ENCODE results near the gene DMRT3. TPM values are rescaled to one million over a fixed set of nuclear protein-coding genes. Genes with fewer than 3 reads are reported as not detected.

DMRT3 gene
- total RNA-seq, 2 experiments from 2014 or later, result not detected

DNA sequence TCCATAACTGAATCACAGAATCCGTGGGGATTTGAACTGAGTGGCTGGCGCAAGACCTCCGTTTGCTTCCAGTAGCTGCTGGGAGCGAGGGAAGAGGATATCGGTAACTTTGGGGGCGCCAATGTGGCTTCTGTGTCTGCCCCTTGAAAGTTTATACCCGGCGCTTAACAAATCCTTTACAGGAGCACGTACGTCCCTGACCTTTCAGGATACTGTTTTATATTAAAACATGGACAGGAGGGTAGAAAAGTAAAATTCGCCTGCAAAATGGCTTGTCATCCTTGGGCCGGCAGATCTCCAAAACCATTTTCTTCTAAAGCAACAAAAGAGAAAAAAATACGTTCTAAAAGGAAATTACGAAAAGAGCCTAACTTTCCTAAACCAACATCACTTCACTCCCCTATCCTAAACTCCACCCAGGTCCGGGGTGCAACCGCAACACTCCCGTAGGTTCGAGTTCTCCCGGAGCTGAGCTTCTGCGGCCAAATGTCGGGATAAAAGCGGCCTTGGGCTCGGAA lies 656 bp upstream of the DMRT3 start:
- ChIA-PET CTCF (interaction anchor here (1.0 kb wide), 1 partner anchor 82 kb away, joined by 3 read pairs; no protein-coding TSS in a partner anchor), POLR2A (no interaction called here)
- H3K27ac Mint-ChIP-seq, result no peak overlapping the region
- TF ChIP-seq, protein P1, sequence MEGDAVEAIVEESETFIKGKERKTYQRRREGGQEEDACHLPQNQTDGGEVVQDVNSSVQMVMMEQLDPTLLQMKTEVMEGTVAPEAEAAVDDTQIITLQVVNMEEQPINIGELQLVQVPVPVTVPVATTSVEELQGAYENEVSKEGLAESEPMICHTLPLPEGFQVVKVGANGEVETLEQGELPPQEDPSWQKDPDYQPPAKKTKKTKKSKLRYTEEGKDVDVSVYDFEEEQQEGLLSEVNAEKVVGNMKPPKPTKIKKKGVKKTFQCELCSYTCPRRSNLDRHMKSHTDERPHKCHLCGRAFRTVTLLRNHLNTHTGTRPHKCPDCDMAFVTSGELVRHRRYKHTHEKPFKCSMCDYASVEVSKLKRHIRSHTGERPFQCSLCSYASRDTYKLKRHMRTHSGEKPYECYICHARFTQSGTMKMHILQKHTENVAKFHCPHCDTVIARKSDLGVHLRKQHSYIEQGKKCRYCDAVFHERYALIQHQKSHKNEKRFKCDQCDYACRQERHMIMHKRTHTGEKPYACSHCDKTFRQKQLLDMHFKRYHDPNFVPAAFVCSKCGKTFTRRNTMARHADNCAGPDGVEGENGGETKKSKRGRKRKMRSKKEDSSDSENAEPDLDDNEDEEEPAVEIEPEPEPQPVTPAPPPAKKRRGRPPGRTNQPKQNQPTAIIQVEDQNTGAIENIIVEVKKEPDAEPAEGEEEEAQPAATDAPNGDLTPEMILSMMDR (IDR thresholded peaks at IDR 0.05), result no peak
- ATAC-seq, result no peak
- peaks cover 5% of the 10 kb centered on the region for H3K4me1 Mint-ChIP-seq (ENCODE audit: low read depth)
- H3K9me3 Mint-ChIP-seq, result no peaks in the 10 kb centered on the region
- intact Hi-C loops (cut with micrococcal nuclease), result loop anchor here (10.0 kb wide), 1 partner anchor 131 kb away; the partner anchor contains the start of gene DMRT1
- no peak overlapping the region for H3K4me3 Mint-ChIP-seq
- H3K36me3 Mint-ChIP-seq (ENCODE audit: low read depth), result no peaks in the 10 kb centered on the region
- DNase-seq, result no peak
- peaks cover 68% of the 10 kb centered on the region for H3K27me3 Mint-ChIP-seq

DNA sequence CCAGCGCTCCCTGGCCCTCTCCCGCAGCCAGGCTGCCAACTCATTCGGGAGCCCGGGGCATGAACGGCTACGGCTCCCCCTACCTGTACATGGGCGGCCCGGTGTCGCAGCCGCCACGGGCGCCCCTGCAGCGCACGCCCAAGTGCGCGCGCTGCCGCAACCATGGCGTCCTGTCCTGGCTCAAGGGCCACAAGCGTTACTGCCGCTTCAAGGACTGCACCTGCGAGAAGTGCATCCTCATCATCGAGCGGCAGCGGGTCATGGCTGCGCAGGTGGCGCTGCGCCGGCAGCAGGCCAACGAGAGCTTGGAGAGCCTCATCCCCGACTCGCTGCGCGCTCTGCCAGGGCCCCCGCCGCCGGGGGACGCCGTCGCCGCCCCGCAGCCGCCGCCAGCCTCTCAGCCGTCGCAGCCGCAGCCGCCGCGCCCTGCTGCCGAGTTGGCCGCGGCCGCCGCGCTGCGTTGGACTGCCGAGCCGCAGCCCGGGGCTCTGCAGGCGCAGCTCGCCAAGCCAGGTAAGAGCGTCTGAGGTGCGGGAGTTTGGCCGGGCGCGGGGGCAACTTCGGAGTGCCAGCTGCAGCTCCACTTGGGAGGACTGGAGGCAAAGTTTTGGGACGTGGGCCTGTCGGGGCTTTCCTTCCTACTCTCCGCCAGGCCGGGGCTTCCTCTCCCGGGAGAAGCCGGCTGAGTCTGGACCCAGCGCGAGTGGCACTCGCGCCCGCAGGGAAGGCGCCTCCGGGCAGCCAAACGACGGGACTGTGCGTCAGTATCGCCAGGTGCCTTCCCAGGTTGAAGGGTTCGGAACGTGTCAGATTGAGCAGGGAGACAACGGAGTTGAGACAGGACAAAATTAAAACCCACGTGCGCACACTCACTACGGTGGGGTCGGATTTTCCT lies 735 bp downstream of the DMRT3 start:
- Mint-ChIP-seq H3K4me3 (no peak overlapping the region), H3K36me3 (ENCODE audit: low read depth) (no peaks in the 10 kb centered on the region), H3K27me3 (peaks cover 76% of the 10 kb centered on the region), H3K4me1 (ENCODE audit: low read depth) (peaks cover 5% of the 10 kb centered on the region), H3K9me3 (no peaks in the 10 kb centered on the region), H3K27ac (no peak overlapping the region)
- ChIA-PET CTCF (interaction anchor here (1.4 kb wide), 1 partner anchor 31 kb away, joined by 4 read pairs; no protein-coding TSS in a partner anchor), POLR2A (no interaction called here)
- TF ChIP-seq, protein P1 (IDR thresholded peaks at IDR 0.05), result no peak
- no peak for DNase-seq
- ATAC-seq, result no peak
- intact Hi-C loops (cut with micrococcal nuclease), result loop anchor here (10.0 kb wide), 1 partner anchor 132 kb away; the partner anchor contains the start of gene DMRT1

DNA sequence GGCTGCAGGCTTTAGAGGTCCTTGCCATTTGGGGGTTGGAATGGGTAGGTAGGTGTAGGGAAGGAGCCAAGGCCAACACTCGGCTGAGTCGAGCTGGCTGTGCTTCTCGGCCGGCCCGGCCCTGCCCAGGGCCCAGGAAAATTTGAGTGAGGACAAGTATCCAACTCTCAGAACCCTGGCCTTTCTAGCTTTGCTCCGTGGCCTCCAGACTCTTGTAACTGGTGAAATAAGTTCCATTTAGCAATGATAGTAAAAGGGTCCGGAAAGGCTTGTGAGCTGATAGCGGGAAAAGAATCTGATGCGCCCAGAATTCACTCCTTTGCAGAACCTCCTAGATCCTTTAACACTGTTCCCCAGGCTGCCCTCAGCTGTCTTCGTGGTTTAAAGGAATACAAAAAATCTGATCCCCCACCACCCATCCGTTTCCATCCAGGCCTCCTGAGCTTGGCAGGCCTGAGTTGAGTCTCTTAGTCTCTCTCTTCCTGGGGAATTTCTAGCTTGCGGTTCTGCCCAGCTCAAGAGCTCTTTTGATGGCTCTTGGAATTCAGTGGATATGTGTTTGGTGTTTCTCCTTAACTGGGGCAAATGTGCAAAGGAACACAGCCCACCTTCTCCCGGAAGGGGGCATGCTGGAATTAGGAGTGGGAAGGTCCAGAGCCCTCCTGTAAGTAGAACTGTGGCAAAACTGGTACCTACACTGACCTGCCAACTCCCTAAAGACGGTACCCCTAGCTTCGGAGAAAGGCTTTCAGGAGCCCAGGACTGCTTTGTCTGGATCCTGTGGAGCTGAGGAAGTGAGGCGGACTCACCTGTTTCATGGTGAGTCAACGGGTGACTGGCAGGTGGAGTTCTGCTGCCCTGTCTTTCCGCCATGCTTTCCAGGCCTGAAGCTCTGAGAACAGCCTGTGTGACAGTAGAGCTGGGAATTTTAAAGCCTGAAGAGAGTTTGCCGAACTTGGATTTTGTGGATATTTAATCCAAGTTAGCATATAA lies 1.7 kb downstream of the DMRT3 start:
- H3K4me3 Mint-ChIP-seq, result no peak overlapping the region
- intact Hi-C loops (cut with micrococcal nuclease), result loop anchor here (10.0 kb wide), 1 partner anchor 133 kb away; the partner anchor contains the start of gene DMRT1
- no peaks in the 10 kb centered on the region for H3K9me3 Mint-ChIP-seq
- H3K4me1 Mint-ChIP-seq (ENCODE audit: low read depth), result peaks cover 5% of the 10 kb centered on the region
- POLR2A ChIA-PET, result no interaction called here
- ATAC-seq, result no peak
- no peaks in the 10 kb centered on the region for H3K36me3 Mint-ChIP-seq (ENCODE audit: low read depth)
- no peak overlapping the region for H3K27ac Mint-ChIP-seq
- peaks cover 78% of the 10 kb centered on the region for H3K27me3 Mint-ChIP-seq
- TF ChIP-seq, protein P1 (IDR thresholded peaks at IDR 0.05), result no peak
- no peak for DNase-seq
- CTCF ChIA-PET, result interaction anchor here (0.6 to 1.5 kb wide), 4 partner anchors 13 to 41 kb away, joined by 3 to 6 read pairs (median 4); no protein-coding TSS in a partner anchor

DNA sequence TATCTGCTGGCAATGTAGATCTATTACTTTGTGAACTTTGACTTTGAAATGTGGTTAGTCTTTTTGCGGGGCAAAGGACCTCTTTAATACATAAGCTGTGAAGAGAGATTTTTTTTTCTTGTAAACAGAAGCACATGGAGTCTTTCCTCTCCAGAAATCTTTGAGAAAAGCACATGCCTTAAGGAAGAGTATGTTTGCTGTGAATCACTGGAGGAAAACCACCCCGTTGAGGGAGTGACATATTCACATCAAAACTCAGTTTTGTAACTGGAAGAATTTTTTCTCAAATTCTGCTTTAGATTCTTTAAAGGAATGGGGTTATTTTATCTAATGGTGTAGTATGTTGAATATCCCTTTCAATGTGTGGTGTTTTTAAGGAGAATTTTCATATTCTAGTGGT lies 3.5 kb downstream of the DMRT3 start:
- TF ChIP-seq, protein P1 (IDR thresholded peaks at IDR 0.05), result no peak
- Mint-ChIP-seq H3K4me3 (no peak overlapping the region), H3K4me1 (ENCODE audit: low read depth) (no peaks in the 10 kb centered on the region), H3K9me3 (no peaks in the 10 kb centered on the region), H3K36me3 (ENCODE audit: low read depth) (no peaks in the 10 kb centered on the region), H3K27me3 (peaks cover 71% of the 10 kb centered on the region), H3K27ac (no peak overlapping the region)
- no peak for ATAC-seq
- intact Hi-C loops (cut with micrococcal nuclease), result loop anchor here (10.0 kb wide), 1 partner anchor 135 kb away; the partner anchor contains the start of gene DMRT1
- ChIA-PET CTCF (interaction anchor here (1.0 to 1.5 kb wide), 2 partner anchors 11 to 51 kb away, joined by 3 to 4 read pairs; no protein-coding TSS in a partner anchor), POLR2A (interaction anchor here (1.0 kb wide), 1 partner anchor 141 kb away, joined by 4 read pairs; no protein-coding TSS in a partner anchor)
- no peak for DNase-seq
